GM18507 (cell line): Measurements from ENCODE around the gene PI4KB.

Source experiments
- DNase-seq: peaks from one replicate; pipeline ENCODE4 v3.0.0; 2011; ENCODE audit warnings: low read depth; ENCODE audit not compliant: insufficient read length; ENCODE audit errors: extremely low spot score
- FAIRE-seq: peaks from 2 replicates; lab custom pipeline; 2011; peaks lifted over from hg19 to GRCh38; lab: Jason Lieb, UNC

PI4KB gene

GRCh38 chr1:151346769-151347522 lies 19.7 kb upstream of the PI4KB start, which contains the start of gene RFX5:
Gene RFX5, minus strand, starts transcription at chr1:151347252. Its CDS starts 932 bp downstream, at chr1:151346320.
- peak; percentile 83 for DNase-seq
- peak; percentile 98 for FAIRE-seq

DNA sequence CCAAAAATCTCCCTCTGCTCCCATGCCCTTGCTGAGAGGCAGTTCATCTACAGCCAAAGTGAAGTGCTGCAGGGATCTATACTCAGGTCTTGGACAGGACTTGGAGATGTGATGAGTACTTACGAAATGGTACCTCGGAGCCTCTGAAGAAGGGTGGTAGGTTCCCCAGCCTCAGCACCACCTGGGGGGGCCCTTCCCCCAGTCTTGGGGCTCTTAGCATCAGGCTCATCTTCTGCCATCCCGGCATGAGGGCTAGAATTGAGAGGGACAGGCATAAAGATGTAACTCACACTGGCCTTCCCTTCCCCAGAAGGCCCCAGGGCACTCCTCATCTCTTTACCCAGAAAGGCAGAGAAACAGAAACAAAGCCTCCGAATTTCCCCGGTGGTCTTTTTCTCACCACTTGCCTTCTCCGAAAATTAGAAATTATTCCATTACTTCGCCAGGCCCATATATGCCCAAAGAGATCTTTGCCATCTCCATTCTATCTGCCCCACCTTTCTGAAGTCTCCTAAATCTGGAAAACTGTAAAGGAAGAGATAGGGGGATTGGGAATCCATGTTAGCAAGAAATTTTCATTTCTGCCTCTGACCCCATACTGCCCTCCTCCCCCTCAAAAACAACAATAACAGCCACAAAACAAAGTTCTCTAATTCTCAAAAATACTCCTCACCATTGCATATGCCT lies 19.0 kb upstream of the PI4KB start:
- FAIRE-seq: no peak
- DNase-seq: no peak

GRCh38 chr1:151344291-151344690 lies 17.1 kb upstream of the PI4KB start:
- no peak for DNase-seq
- no peak for FAIRE-seq

DNA sequence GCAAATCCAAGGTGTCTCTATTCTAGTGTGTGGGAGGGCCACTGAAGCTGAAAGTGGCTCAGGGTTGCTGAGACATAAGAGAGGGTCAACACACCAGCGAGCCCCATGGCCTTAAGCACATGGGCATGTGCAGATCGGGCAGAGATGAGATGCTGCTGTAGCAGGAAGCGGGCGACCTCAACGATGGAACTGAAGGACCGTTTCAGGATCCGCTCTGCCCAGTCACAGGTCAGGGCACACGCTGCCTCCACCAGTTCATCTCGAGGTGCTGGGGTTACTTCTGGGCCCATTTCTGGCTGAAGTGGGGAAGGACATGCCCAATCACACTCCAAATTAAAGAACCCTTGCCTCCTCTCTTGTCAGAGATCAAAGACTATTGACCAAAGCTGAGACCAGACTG lies 16.4 kb upstream of the PI4KB start:
- DNase-seq (no peak), FAIRE-seq (no peak)

- DNase-seq (no peak), FAIRE-seq (no peak)
Observed at GRCh38 chr1:151342569-151342968, 15.4 kb upstream of the PI4KB start.

DNA sequence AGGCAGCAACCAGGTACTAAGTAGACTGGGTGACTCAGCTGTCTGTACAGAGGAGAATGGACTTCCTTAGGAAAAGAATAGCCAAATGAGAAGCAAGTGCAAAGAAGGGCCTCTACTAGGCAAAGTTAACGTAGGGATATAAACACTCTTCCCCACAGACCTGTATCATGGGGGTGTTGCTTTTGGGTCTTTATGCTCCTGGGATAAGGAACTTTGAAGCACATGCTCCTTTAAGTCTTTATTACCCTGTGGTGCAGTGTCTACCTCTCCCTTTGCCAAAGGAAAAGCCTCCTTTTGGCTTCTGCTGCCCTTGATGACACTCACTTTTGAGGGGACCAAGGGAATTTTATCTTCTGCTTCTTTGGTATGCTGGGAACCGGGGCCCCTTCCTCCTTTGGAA lies 14.8 kb upstream of the PI4KB start:
- DNase-seq (no peak), FAIRE-seq (no peak)

- FAIRE-seq (peak; percentile 85), DNase-seq (no peak)
Observed at GRCh38 chr1:151340870-151341754, 13.9 kb upstream of the PI4KB start.

- DNase-seq: no peak
- FAIRE-seq: no peak
Observed at GRCh38 chr1:151336556-151336955, 9.3 kb upstream of the PI4KB start.

DNA sequence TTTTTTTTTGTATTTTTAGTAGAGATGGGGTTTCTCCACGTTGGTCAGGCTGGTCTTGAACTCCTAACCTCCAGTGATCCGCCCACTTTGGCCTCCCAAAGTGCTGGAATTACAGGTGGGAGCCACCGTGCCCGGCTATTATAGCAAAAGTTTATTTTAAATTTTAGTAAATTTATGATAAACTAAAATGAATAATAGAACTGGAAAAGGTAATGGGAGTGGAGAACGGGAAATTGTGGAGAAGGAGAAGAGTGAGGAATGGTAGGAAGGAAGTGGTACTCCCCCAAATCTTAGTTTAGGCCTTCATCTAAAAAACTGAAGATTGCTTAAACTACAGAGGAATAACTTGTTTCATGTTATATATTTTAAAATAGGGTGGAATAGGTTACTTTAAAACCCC lies 7.6 kb upstream of the PI4KB start:
- FAIRE-seq (no peak), DNase-seq (no peak)

- FAIRE-seq (no peak), DNase-seq (no peak)
Observed at GRCh38 chr1:151327903-151328674, 873 bp upstream of the PI4KB start.

- FAIRE-seq (peak; percentile 79), DNase-seq (peak; percentile 65)
Observed at GRCh38 chr1:151326619-151327222, 495 bp downstream of the PI4KB start.

GRCh38 chr1:151325646-151326429 lies 1.4 kb downstream of the PI4KB start:
- DNase-seq: no peak

DNA sequence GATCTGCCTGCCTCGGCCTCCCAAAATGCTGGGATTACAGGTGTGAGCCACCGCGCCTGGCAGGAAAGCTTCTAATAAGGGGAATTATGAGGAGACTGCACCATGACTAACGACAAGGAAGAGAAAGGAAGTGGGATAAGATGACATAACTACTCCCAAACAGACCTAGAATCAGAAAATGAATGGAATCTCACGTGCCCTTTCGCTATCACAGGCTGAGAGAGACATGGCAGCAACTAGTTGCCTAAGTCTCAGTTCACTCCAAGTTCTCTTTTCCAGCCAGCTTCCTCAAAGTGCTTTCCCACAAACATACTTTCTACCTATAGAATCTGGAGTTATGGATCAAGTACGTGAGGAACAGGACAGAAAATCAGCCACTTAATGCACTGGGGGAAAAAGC lies 2.0 kb downstream of the PI4KB start:
- FAIRE-seq: no peak
- no peak for DNase-seq

More at GRCh38 chr1:151325646-151326429, 1.4 kb downstream of the PI4KB start:
- no peak for FAIRE-seq

GRCh38 chr1:151324390-151324930 lies 2.8 kb downstream of the PI4KB start:
- no peak for FAIRE-seq

DNA sequence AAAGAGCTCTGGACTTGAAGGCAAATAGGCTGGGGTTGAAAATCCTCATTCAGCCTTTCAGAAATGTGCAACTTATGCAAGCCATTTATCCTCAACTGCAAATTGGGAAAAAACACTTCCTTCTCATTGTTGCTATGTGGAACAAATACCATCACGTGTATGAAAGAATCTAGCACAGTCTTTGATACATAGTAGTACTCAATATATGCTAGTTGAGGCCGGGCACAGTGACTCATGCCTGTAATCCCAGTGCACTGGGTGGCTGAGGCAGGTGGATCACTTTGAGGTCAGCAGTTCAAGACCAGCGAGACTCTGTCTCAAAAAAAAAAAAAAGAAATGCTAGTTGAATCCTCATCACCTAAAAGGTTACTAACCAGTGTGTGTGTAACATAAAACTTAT lies 8.2 kb downstream of the PI4KB start:
- FAIRE-seq: no peak
- DNase-seq: no peak

More at GRCh38 chr1:151324390-151324930, 2.8 kb downstream of the PI4KB start:
- DNase-seq: no peak

DNA sequence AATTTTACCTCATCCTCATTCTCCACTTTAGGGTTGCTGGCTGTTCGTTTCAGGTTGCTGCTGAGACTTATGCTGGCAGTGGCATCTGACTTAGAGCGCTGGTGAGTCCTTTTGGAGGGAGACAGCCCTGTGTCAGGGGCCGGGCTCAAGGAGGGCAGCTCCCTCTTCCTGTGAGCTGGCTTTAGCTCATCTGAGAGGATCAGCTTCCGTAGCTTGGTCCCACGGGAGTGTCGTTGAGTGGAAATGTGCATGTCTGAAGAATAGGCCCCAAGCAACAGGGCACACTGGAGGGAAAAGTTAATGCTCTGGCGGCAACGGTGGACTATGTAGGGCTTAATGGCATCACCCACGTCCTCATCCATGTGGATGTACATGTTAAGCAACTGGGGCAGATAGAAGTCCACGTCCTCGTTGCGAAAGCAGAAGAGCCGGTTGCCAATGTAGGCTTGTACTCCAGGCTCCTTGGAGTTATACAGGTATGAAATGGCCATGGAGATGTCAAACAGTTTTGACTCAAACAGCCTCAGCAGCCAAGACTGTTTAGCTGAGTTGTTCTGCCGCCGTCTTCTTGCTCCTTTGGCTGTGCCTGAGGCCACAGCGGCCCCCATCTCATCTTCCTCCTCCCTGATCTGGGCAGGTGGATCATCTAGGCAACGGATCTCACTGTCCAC lies 11.5 kb downstream of the PI4KB start:
- no peak for FAIRE-seq
- DNase-seq: no peak

DNA sequence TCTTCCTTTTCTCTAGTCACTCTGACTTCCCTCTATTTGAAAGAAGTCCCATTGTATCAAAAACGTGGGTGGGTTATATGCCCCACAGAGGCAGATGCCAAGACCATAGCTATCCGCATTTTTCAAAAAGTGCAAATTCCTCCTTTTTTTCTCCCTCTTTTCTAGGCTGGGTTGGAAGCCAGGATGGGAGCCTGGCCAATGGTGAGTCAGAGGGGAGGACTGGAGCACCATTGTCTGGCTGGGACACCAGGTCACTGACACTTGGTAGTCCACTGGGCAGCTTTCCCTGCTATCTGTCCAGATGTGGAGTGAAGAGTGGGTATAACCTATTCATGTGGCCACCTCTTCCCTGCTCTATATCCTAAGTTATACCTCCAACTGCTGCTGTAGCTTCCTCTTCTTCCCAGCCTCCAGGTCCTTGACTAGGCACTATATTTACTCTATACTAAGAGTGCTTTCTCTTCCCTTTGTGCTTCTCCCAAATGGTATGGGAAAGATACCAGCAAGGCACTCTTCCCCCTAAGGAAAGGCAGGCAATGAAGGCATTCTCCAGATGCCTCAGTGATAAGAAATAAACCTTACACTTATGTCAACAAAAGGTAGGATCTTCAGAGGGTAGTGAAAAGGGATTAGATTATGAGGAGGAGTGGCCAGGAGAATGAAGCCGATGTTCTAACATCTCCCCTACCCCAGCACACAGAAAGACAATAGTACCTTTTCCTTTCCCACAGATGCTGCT lies 12.9 kb downstream of the PI4KB start:
- DNase-seq: no peak
- no peak for FAIRE-seq
